ENCODE results near the gene KCNC1.

The KCNC1 gene

DNA sequence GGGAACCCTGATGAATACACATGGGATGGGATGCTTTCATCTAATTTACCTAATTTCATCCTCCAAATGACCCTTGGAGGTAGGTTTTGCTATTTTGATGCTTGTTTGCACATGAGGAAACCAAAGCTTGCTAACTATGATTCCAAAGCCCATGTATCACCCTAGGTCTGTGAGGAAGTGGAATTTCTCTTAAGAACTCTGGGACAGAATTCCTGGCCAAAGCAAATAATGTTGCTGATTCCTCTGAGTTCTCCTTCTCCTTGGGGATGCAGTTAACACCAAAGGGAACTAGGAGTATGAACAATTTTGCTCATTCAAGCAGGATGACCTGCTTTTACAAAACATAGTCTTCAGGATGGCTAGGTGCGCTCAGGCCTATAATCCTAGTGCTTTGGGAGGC is 80.0 kb downstream of the KCNC1 start:
- DNase-seq (ENCODE audit: low read depth in 2 of 3, low spot score in 2 of 3): no peak

DNA sequence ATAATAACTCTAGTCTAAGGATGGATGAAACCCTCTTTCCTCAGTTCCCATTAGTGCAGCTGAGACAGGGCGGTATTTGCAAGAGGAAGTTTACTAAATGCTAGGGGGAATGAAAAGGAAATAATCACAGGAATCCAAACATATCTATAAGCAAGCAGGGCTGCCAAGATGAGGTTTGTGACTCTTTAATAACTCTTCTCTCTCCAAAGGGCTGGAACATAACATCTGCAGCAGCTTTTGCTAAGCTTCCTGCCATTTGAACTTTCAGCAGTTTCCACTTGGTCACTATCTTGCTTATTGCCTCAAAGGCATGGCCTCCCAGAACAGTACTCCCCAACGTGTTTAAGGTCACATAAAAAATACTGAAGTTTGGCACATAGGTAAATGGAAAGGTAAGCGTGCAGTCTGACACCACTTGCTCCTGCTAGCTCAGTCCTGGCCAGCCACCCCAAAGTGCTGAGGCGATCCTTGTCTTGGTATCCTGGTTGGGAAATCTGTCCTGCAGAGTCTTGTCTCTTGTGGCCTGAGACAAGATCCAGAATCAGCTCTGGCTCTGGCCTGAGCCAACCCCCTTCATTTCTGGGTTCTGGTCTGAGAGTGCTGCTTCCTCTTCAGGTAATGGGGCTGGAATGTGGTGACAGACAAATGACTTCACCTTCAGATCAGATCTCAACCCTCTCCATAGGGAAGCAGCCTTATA is 81.8 kb downstream of the KCNC1 start:
- DNase-seq (ENCODE audit: low read depth in 2 of 3, low spot score in 2 of 3): no peak

DNA sequence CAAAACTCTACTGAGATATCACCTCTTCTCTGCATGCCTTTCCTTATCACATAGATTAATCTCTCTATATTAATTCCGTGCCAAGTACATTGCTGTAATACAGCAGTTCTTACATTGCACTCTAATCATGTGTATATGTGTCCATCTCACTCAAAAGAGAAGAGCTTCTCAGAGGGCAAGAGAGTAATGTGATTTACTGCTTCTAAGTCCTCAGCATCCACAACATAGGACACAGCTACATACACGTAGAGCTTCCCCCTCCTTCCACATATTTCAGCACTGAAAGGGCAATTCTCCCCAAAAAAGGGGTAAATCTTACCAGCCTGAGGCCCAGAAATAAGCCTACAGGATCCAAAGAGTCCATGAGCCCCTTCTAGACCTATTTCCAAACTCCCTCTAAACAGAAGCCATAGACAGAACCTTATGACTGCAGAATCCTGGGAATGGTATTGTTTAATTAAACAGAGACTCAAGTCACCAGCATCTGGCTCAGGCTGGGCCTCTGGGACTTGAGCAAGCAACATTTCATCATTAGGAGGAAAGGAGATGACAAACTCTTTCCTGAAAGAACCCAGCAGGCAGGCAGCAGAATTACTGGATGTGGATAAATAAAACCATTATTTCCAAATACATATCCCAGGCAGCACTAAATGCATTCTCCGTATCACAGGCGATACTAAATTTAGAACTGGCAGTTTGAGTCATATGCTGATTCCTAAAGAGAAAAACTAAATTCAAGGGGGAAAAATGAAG is 87.2 kb downstream of the KCNC1 start:
- no peak for DNase-seq (ENCODE audit: low read depth in 2 of 3, low spot score in 2 of 3)

DNA sequence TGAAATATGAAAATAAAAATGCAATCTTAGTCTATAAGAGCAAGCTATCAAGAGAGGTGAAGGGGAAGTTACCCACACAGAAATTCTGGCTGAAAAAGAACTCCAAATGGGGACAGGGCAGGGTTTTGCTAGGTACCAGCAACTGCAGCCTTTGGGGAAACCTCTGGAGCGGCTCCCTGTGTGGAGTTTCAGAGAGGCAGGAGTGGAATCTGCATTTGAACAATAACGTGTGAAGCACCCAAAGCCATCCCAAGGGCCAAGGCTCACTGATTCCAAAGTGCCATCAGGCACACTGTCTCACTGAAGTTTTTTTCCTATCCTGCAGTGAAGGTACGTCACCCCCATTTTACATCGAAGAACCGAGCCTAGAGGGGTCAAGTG is 87.8 kb downstream of the KCNC1 start:
- no peak for DNase-seq (ENCODE audit: low read depth in 2 of 3, low spot score in 2 of 3)

DNA sequence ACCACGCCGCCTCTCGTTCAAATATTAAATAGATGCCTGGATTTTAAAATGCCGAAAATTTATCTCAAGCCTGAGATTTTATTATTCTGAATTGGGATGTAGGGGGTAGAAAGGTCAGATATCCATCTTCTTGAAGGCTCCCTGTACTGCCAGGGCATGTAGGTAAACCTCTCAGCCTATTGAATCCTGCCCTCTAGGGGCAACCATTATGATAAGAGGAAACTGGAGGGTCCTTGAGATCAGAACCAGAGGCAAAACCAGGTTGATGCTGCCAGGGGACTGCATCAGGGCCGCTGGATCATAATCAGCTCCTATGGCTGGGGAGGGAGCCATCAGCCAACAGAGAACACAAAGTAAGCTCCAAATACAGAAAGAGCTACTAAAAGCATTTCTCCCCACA is 92.4 kb downstream of the KCNC1 start:
- no peak for DNase-seq (ENCODE audit: low read depth in 2 of 3, low spot score in 2 of 3)

DNA sequence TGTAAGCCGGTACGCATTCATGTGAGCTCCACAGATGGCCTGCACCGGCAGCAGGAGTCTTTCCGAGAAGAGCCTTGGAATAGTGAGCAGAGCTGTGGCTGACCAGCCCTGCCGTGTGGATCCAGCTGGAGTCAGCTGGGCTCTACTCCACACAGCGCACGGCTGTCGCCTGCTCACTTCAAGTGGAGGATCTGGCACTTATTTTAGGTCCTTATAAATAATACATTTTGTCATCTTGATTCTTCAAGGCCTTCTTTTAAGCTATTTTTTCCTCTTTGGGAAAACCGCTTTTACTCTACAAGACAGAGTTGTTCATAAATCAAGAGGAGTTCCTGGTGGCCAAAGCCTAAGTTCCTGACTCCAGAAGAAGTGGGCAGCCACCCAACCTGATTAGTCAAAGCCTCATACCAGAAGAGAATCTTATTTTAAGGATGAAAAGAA is 93.8 kb downstream of the KCNC1 start:
- no peak for DNase-seq (ENCODE audit: low read depth in 2 of 3, low spot score in 2 of 3)

DNA sequence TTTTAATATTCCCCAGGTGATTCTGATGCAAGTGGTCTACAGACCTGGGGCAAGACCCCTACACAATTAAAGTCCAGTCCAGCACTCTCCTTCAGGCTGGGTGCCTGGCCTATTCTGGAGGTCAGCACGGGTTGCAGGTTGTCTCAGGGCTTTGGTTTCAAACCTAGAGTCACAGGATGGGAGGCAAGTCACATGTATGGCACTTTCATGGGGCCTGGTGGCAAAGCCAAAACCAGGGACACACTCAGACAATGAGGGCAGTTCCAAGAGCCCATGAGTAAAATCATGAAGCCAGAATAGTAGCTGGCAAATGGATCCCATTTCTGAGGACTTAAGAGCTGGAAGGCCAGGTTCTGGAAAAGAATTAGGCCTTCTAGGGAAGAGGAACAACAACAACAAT is 96.6 kb downstream of the KCNC1 start:
- no peak for DNase-seq (ENCODE audit: low read depth in 2 of 3, low spot score in 2 of 3)

DNA sequence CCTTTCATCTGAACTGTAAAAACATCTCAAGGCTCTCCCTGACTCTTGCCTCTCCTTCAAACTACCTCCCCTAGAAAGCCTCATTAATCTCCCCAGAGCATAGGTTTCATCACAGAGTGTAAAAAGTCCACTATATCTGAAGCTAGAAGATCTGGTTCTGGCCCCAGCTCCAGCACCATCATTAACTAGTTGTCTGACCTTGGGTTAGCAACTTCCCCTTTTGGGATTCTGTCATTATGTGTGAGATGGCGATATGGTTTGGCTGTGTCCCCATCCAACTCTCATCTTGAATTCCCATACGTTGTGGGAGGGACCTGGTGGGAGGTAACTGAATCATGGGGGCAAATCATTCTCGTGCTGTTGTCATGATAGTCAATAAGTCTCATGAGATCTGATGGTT is 97.3 kb downstream of the KCNC1 start:
- no peak for DNase-seq (ENCODE audit: low read depth in 2 of 3, low spot score in 2 of 3)
